GM19397 (cell line): ENCODE measurements around the gene UNC13A.

Experiments used
- ATAC-seq: cut with Tn5 transposase; IDR thresholded peaks from one replicate; pipeline ENCODE4 v1.9.1; 2021; ENCODE audit warnings: mild to moderate bottlenecking, moderate library complexity; ENCODE audit not compliant: unreplicated experiment

The UNC13A gene

DNA sequence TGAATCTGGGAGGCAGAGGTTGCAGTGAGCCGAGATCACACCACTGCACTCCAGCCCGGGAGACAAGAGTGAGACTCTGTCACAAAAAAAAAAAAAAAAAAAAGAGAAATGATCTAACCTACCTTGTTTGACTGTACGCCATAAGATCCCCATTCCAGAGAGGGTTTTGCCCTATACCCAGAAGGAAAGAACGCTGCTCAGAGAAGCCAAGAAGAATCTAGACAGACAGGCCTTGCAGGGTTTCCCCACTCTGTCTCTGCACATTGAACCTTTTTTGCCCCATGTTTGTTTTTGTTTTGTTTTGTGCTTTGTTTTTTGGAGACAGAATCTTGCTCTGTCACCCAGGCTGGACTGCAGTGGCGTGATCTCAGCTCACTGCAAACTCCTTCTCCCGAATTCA is 23.7 kb upstream of the UNC13A start:
- ATAC-seq: no peak

DNA sequence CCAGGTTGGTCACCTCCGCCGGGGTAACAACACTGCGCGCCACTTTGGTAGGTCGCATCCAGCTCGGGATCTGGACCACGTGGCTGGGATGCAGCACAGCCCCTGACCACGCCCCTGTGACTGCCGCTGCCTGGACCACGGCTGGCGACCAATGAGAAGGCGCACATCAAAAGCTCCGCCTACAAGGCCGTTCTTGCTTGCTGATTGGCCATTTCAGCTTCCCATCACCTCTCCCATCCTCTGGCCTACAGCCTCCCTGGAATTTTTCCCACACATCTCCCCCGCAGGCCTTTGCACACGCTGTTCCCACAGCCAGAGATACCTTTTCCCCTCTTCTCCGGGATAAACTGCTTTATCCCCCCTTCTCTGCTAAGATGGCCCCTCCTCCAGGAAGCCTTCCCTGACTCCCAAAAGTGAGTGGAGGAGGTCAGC is 18.6 kb upstream of the UNC13A start:
- ATAC-seq: no peak

DNA sequence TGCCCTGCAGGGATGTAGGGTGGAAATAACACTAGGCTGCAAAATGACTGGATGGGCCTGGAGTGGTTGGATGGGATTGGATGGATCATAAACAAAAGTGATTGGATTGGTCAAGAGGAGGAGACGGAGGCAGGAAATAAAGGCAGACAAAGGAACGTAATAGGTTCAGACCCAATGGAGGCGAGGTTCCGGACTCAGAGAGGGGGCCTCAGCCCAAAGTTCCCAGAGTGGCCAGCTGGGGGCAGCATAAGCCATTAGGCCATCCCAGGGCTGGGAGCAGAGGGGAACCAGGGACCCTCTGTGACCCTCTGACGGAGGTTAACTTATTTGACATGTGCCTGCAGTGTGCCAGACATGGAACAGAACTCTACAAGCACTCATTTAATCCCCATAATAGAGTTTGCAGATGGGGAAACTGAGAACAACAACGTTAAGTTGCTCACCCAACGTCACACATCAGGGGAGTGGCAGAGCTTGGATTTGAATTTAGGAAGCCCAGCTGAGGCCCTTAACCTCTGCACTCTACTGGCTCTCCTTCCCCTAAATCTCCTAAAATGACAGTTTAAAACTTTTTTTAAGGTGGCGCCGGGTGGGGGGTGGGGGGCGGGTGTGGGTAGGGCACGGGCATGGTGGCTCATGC is 15.8 kb upstream of the UNC13A start:
- ATAC-seq: no peak

DNA sequence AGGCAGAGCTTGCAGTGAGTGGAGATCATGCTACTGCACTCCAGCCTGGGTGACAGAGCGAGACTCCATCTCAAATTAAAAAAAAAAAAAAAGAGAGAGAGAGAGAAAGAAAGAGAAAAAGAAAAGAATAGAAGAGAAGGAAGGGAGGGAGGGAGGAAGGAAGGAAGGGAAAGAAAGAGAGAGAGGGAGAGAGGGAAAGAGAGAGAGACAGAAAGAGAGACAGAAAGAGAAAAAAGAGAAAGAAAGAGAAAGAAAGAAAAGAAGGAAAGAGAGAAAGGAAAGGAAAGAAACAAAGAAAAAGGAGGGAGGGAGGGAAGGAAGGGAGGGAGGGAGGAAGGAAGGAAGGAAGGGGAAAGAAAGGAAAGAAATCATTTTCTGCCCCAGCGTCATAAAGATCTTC is 7.0 kb upstream of the UNC13A start:
- ATAC-seq: no peak

DNA sequence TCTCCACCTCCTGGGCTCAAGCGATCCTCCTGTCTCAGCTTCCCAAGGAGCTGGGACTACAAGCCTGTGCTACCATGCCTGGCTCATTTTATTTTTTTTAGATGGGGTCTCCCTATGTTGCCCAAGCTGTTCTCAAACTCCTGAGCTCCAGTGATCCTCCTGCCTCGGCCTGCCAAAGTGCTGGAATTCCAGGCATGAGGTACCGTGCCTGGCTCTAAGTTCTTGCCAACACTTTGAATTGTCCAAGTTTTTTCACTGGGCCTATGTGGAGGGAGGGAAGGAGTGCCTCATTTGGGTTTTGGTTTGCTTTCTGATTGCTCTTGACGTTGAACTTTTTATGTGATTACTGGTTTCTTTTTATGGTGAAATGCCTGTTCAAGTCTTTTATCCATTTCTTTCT is 4.4 kb upstream of the UNC13A start:
- no peak for ATAC-seq

DNA sequence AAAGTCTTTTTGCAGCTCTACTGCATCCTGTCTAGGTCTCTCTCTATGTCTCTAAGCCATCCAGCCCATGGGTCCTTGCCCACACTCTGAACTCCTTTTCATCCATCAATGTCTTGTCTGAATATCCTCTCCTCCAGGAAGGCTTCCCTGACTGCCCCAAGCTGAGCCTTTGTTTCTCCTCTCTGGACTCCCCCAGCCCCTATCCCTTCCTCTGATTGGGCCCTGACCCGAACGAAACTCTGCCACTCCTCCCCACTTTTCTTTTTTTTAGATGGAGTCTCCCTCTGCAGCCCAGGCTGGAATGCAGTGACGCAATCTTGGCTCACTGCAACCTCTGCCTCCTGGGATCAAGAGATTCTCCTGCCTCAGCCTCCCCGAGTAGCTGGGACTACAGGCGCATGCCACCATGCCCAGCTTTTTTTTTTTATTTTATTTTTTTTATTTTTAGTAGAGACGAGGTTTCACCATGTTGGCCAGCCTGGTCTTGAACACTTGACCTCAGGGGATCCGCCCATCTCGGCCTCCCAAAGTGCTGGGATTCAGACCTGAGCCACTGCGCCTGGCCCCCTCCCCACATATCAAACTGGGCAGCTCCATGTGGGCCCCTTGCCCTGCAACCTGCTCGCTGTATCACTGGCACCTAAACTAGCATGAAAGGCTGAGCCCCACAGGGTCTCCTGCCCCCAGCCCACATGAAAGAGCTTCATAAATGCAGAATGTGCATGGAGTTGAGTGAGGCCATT is 870 bp upstream of the UNC13A start:
- ATAC-seq: no peak

DNA sequence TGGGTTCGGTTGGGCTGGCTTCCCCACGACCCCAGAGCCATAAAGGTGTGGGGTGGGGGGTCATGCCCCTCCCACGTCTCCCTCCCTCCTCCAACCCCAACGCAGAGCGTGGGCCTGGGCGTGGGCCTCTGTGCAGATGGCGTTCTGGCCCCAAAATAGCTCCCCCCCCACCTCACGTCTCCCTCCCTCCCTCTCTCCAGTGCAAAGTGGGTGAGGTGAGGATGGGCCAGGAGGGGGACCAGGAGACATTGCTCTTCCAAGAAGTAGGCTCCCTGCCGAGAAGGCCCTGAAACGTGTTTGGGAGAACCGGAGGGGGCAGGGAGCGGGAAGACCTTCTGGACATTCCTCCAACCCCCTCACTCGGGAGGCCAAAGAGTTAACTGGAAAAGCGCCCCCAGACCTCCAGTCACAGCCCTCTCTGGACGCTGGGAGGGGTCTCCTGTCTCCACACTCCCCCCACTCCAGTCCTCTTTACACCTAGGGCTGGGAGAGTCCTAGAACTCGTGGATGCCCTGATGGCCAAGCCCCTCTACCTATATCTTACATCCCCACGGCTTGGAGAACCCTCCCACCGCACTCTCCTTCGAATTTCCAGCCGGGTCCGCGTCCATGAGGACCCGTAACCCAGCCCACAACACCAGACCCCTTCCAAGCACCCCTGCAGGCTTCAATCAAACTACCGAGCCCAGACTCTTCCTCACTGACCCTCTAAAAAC is 855 bp downstream of the UNC13A start:
- ATAC-seq: no peak

DNA sequence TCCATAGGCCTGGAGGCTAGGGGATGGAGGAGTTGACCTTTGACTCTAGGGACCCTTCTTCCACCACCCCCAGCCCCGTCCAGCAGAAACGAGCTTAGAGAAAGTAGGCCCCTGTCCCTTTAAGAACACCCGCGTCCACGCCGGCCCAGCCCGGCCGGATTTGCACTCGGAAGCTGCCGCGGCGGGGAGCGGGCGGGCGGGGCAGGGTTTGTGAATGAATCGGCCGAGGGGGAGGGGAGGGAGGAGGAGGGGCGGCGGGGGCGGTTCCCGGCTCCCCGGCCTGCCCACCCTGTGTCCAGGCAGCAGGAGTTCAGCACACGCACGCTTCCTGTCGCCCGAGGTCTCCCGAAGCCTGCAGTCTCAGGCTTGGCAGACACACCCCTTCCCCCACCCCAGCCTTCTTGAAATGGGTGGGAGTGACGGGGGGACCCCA is 1.5 kb downstream of the UNC13A start:
- no peak for ATAC-seq

DNA sequence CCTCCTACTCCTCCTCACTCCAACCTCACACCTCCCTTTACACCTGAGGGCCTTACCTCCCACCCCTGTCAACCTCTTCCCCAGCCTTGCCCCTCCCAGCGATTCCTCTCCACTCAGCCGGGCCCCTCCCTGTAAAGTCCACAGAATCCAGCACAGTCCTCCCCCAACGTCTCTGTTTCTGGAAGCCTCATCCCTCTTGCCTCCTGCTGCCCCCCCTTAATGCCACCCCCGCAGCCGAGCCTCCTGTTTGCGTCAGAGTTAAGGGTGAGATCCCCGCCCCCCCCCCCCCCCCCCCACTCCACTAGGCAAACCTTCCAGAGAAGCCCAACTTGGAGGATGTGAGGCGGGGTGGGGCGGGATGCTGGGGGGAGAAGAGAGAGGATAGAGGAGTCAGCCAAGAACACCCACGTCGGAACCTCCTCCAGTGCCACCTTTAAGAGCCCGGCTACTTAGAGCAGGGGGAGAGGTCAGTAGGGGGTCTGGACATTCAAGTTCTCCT is 2.1 kb downstream of the UNC13A start:
- no peak for ATAC-seq

DNA sequence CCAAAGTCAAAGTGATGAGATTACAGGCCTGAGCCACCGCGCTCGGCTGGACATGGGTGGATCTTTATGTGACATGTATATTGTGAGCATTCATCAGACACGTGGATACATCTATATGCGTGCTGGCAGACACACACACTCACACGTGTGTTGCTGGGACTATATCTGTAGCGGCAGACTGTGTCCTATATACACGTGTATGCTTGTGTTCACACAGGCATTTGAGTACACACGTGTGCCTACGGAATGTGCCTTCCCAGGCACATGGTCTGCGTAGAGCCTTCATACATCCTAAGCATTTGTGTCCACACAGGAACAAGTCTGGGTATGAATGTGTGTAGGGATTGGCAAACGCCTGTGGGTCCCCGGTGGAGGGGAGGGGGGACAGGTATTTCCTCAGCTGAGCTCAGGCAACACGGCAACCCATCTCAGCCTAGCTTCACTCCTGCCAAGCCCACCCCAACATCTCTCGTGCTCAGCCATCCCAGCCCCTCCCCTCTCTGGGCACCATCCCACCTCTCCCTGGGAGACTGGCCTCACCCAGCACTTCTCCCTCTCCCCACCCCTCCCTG is 2.6 kb downstream of the UNC13A start:
- ATAC-seq: no peak

DNA sequence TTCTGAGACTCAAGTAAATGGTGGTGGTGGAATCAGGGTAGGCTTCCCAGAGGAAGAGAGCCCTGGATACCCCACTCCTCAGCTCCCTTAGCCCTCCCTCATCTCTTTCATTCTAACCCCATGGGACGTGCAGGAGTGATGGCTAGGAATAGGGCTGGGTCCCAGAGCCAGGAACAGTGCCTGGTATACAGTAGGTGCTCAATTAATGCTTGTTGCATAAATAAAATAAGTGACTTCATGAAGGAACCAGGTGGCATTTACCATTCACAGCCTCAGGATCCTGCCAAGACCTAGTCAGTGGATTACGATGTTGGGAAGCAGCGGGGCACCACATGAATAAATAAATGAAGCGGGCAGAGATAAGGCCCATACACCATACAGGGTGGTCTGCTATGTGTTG is 3.9 kb downstream of the UNC13A start:
- ATAC-seq: no peak

DNA sequence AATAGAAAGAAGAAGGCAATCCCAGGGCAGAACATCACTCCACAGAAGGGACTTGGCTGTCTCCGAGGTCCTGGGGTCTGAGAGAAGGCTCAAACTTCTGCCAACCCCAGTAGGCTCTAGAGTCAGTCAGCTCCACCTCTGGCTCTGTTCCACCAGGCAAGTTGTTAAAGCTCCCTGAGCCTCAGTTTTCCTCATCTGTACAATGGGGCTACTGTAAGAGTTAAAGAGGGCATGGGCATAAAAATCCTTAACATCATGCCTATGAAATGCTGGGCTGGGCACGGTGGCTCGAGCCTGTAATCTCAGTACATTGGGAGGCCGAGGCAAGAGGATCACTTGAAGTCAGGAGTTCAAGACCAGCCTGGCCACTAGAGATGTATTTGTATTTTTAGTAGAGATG is 5.1 kb downstream of the UNC13A start:
- no peak for ATAC-seq

DNA sequence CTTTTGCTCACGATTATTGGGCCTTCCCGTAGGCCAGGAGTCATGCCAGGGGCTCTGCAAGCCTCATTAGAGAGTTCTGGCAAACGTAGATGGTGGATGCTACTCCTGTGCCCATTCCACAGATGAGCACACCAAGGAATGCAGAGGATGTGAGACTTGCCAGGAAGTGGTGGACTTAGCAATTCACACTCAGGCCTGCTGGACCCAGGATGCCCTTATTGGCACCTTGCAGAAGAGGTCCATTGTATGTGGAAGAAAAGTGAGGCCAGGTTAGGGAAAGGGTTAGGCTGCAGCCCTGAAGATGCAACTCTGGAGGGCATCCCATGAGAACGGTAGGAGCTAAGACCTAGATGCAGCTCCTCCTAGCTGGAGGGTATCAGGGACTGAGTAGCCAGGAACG is 5.9 kb downstream of the UNC13A start:
- ATAC-seq: no peak

DNA sequence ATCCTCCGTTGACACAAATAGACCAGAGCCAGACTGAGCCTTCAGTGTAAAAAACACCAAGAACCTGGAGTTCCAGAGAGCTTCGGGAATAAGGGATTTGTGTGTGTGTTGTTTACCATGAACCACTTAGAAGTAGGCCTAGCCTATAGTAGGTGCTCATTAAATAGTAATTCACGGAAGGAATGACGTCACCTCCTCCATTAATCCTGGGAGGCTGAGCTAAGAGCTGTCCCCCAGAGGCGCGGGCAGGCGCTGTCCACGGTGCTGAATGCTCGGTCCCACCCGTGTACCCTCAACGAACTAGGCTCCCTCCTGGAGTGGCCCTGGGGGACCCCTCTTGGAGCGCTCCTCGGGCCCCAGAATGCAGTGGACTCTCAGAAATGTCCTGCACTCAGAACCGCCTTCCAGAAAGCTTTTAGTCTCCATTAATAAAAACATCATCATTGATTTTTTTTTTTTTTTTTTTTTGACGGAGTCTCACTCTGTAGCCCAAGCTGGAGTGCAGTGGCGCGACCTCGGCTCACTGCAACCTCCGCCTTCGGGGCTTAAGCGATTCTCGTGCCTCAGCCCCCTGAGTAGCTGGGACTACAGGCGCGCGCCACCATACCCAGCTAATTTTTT is 6.5 kb downstream of the UNC13A start:
- ATAC-seq: no peak

DNA sequence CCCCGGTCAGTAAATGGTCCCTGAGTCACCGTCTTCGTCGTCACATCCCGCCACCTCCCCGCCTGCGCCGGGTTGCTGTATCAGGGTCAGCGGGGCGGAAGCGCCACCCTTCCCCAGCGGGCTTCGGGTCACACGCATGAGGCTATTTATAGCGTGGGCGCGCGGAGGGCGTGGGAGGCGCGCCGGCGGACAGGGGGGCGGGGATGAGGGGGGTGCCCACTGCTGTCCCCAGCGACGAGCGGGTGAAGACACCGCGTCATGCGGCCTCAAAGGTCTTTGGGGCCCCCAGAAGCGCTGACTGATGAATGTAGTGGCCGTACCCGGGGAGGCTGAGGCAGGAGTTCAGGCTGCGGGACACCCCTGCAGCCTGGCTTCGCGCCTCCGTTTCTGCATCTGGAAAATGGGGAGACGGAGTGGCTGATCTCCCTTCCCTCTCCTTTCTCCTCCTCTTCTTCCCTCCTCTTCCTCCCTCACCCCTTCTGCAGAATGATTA is 7.9 kb downstream of the UNC13A start:
- ATAC-seq: no peak

DNA sequence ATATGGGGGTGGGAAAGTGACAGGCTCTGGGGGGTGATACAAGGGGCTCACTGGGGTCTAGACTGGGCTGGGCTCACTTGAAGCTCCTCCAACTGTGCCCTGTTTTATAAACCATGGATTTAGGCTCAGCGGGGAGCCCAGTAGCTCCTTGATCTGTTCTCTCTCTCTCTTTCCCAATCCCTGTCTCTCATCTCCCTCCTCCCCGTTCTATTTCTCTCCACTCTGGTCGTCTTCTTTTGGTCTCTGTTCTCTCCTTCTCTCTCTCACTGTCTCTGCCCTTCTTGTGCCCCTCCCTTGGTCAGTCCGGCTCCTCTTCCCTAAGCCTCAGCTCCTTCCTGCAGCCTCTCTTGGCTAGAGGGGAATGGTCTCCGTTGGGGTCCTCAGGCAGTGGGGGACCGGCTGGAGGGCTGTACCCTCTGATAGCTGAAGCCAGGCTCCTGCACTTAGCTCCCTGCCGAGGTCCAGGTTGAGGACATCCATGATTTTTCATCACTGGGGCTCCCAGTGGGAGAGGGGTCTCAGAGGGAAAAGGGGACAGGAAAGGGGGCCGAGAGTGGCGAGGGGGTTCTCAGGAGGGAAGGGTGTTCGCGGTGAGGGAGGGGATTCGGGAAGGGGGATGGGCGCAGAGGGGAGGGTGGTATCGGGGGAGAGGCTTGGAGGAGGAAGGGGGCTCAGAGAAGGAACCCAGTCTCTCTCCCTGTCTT is 8.5 kb downstream of the UNC13A start:
- no peak for ATAC-seq

DNA sequence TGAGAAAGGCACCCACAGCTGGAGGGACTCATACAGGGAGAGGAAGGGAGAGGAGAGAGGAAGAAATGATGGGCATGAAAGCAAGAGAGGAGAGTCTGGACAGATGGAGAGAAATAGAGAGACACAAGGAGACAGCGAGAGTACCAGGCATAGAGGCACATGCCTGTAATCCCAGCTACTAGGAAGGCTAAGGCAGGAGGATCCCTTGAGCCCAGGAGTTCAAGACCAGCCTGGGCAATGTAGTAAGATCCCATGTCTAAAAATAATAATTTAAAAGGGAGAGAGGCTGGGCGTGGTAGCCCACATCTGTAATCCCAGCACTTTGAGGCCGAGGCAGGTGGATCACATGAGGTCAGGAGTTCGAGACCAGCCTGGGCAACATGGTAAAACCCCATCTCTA is 9.3 kb downstream of the UNC13A start:
- ATAC-seq: no peak

DNA sequence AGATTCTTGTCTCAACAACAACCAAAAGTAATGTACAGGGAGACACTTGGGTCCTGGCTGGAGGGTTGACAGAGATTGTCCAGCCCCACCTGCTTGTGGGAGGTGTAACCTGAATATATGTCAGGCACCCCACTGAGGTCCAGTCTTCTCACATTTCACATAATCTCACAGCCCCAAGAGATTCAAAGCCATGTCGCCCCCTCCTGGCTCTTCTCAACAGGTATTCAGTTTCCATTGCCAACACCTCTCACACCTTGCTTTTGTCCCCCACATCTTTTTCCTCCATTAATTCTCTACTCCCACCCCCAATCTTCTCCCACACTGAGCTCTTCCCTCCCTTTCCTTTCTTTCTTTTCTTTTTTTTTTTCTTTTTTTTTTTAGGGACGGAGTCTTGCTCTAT is 11.2 kb downstream of the UNC13A start:
- ATAC-seq: no peak

DNA sequence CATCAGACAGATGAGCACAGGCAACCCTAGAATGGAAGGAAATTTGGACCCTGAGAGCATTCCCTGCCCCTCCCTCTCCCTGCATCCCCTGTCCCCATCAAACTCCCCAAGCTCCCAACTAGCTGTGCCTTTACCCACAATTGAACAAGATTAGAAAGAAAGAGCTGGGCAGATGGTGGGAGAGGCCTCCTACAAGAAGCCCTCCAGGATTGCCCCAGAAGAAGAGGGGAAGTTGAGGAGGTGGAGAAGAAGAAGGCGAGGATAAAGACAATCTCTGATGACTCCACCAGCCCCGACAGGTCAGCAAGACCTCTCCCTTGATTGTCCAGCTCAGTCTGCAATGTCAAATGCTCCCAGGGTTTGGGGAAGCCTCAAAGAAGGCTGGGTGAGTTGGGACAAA is 11.9 kb downstream of the UNC13A start:
- no peak for ATAC-seq
